NCI-H510A treated with DMSO at 0.1 percent for 48 hours (cell line): ENCODE data around the gene MEGF6.

ENCODE experiments used
- DNase-seq: peaks from one replicate; lab custom pipeline; 2025; lab: John Stamatoyannopoulos, UW

MEGF6 gene

GRCh38 chr1:3459051-3459908, 152.0 kb downstream of the MEGF6 start:
- DNase-seq = no peak

- no peak for DNase-seq
These were observed 153.1 kb downstream of the MEGF6 start for GRCh38 chr1:3457910-3458883.

- DNase-seq = no peak
These were observed 154.1 kb downstream of the MEGF6 start for GRCh38 chr1:3456964-3457909.

GRCh38 chr1:3456449-3456963, 154.8 kb downstream of the MEGF6 start:
- DNase-seq = no peak

GRCh38 chr1:3455670-3456448, 155.4 kb downstream of the MEGF6 start:
- DNase-seq = no peak

GRCh38 chr1:3454811-3455618, 156.3 kb downstream of the MEGF6 start:
- peak; percentile 39 for DNase-seq

- DNase-seq = peak; percentile 49
These were observed 157.2 kb downstream of the MEGF6 start, which contains the start of gene ARHGEF16 for GRCh38 chr1:3453891-3454810. ARHGEF16 (plus strand) TSS chr1:3454665; CDS start chr1:3463085, 8,420 bp downstream.

GRCh38 chr1:3453203-3453761, 158.0 kb downstream of the MEGF6 start:
- peak; percentile 5 for DNase-seq

GRCh38 chr1:3452866-3453175, 158.5 kb downstream of the MEGF6 start:
- DNase-seq = no peak

GRCh38 chr1:3451994-3452865, 159.1 kb downstream of the MEGF6 start:
- DNase-seq = no peak

- no peak for DNase-seq
These were observed 160.3 kb downstream of the MEGF6 start for GRCh38 chr1:3450983-3451382.

- DNase-seq = no peak
These were observed 161.0 kb downstream of the MEGF6 start for GRCh38 chr1:3450202-3450863.

GRCh38 chr1:3444736-3445135, 166.6 kb downstream of the MEGF6 start:
- DNase-seq = no peak

- DNase-seq = no peak
These were observed 167.0 kb downstream of the MEGF6 start for GRCh38 chr1:3444298-3444697.

GRCh38 chr1:3443807-3444206, 167.5 kb downstream of the MEGF6 start:
- no peak for DNase-seq

GRCh38 chr1:3442901-3443300, 168.4 kb downstream of the MEGF6 start:
- no peak for DNase-seq

- no peak for DNase-seq
These were observed 169.0 kb downstream of the MEGF6 start for GRCh38 chr1:3442331-3442730.
